Muscle of back (tissue), 13 donors: ENCODE results near the gene IFI44L. TPM values are rescaled to one million over a fixed set of nuclear protein-coding genes. Genes with fewer than 3 reads are reported as not detected.

Experiments used
- DNase-seq, 3 donors: peaks; one replicate each; pipeline versions ENCODE4 v3.0.0 to v3.0.0-alpha.2; 2013
- long read RNA-seq, 9 donors: transcript quantifications; one replicate each; lab custom pipeline, GENCODE V29; 2026
- polyA plus RNA-seq, 10 donors: library from polyadenylated mRNA; unstranded; fragments of 120-200 nt; gene quantifications; one replicate each; pipeline ENCODE4 v1.2.1, GENCODE V29; 2013; ENCODE audit not compliant: insufficient read length in 10 of 10

The IFI44L gene
- 1 to 10 TPM; 1.4 to 3.0 (median 2.4) TPM for polyA plus RNA-seq
- long read RNA-seq, donor 1, result 0 reads
- long read RNA-seq, donor 2, result 0 reads
- long read RNA-seq, donor 3, result 0 reads
- long read RNA-seq, donor 4, result 0 reads
- long read RNA-seq, donor 5, result 0 reads
- long read RNA-seq, donor 6, full-length matches to known transcripts, result 1 of 1 reads
- long read RNA-seq, donor 6, partial matches to known transcripts, result 0 of 1 reads
- long read RNA-seq, donor 6, other reads (novel, unspliced or antisense), result 0 of 1 reads
- long read RNA-seq, donor 7, result 0 reads
- long read RNA-seq, donor 8, result 0 reads
- long read RNA-seq, donor 9, result 0 reads

DNA sequence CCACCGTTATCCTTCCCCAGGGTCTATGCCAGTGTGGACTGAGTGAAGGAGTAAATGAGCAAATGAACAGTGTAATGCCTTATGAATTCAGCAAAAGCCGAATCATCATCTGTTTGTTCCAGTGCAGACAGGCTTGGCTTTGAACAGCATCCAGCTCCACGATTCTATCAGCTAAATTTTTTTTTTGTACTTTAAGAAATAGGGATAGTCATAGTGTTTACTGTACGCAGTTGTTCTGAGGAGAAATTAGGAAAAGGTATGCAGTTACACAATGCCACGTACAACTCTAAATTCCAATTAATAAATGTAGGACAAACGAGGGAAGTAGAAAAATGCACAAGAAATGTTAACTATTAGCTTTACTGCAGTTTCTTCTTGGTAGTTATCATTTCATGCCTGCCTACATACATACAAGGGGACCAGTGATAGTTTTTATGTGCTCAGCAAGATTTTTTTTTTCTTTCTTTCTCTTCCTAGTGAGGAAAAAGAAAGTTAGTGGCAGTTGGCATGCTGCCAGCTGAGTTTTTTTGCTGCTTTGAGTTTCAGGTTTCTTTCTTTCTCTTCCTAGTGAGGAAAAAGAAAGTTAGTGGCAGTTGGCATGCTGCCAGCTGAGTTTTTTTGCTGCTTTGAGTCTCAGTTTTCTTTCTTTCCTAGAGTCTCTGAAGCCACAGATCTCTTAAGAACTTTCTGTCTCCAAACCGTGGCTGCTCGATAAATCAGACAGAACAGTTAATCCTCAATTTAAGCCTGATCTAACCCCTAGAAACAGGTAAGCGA is at the start of gene IFI44L:
IFI44L (plus strand) TSS at position 646 of the 777 bp plus-strand sequence. CDS start 7,468 bp downstream, outside the sequence.
- DNase-seq, result peak; percentile 28 to 73 (median 41)

DNA sequence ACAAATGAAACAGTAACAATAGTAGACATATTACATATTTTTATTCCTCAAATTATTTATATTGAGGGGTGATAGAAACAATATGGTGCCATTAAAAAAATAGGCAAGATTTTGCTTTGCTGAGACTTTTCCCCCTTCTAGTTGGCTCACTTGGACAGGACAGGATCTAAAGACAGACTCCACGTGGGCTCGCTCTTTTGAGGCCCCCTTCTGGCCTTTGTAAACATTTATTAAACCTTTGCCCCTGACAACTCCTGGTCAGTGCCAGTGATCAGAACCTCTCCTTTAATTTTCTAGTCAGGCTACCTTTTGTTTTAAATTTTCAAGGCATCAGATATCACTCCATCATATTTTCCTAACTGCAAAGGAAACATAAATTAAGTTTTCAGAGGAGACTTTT is 49.7 kb upstream of the IFI44L start:
- DNase-seq, result no peak

DNA sequence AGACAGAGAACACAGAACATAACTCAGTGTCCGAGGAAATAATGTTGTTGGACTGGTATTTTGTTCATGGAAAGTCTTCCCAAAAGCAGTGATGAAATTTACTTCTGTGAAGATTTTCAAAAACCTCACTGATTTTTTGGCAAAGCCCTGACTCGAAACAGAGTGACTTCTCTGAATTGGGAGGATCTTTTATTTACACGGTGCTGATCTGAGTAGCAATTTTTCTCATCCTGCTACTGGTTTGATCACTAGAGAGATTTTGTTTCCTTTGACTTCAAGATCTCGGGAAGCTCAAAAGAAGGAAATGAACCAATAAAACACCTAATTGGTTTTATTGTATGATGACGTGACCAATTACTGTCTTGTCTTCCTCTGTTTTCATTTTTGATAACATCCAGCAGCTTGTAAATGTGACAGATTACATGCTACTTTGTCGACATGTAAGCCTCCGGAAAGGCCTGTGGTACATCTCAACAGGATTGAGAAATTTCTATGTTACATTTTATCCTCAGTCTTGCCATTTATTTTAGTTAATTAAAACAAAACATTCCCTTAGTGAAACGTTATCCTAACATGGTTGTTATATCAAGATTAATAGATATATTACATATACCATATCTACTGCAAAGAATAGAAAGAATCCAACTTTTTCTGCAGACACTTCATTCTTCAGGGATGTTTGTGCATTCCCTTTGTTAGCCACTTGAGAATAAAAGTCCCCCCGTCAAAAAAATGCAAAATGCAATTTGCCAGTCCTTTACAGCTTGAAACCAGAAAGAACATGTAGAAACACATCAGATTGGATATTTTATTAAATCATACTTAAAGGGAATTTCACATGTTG is 42.8 kb upstream of the IFI44L start:
- DNase-seq, result no peak

DNA sequence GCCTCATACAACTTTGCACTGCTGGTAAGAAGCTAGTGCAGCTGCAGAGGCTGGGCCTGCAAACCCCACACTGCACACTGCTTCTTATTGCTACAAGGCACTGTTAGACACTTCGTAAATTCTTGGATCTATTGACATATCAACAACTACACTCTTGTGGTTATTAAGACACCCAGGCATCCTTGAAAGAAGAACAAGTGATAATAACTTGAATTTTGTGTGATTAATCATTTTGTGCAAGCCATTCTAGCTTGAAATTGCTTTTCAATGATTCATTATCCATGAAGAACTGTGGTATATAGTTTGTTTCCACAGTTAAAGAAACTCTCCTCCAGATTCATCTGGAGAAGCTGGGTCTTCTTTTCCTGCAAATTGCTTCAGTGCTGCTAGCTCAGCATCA is 33.7 kb upstream of the IFI44L start:
- peak in 1 of 3 donors; percentile 75 for DNase-seq

DNA sequence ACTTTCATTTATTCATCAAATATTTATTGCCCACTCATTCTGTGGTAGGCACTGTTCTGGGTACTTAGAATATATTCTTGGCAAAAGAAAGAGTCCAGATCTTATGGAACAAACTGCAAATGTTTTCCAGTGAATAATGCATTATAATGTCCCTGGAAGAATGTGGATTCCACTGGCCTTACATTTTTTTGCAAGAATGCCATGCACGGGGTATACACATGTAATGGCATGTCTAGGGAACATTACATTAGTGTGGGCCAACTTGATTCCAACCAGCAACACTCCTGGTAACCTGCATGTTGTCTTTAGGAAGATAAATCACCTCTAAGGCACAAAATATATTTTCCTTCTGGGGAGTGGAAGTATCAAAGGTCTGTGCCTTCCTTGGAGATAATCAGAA is 33.0 kb upstream of the IFI44L start:
- DNase-seq, result no peak

DNA sequence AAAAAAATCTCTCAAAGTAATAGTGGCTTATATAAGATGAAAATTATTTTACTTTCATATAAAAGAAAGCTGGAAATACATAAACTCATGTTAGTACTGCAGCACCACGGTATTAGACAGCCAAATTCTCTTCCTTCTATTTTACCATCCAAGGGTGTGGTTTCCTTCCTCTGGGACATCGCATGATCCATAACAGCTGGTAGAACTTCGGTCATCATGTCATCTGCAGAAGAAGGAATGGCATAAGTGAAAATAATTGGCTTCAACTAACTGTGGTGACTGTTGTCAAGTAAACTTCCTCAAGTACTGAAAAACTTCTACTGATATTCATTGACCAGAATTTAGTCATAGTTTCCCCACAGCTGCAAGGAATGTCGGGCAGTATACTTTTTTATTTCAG is 28.3 kb upstream of the IFI44L start:
- DNase-seq, result peak in 1 of 3 donors; percentile 24

DNA sequence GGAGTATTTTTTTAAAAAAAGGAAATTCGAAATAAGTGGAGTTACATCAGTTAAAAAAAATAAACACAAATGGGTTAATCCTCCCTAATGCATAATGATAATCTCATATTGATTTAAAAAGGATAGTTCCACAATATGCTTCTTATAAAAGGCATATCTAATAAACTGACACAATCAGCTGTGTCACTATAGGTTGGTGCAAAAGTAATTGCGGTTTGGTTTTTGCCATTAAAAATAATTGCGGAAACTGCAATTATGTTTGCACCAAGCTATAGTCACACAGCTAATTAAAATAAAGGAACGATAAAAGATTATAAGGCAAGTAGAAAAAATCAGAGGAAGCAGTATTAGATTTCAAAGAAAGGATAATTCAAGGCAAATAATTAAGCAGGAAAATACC is 21.0 kb upstream of the IFI44L start:
- DNase-seq, result no peak

DNA sequence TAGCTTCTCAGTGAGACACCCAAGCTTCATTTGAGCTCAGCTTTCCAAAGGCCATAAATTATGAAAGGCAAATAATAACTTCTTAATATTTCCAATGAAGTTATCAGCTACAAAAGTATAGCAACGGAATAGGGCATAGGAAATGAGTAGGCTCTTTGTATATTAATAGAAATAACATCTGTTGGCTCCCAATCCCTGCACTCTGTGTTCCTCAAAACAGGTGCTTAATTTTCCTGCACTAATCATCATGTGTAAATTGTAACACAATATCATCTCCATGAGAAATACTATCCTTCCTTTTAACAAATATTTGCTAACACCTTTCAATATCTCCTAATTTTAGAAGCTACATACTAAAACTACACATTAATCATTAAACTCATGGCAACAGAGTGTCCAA is 19.2 kb upstream of the IFI44L start:
- DNase-seq, result no peak

DNA sequence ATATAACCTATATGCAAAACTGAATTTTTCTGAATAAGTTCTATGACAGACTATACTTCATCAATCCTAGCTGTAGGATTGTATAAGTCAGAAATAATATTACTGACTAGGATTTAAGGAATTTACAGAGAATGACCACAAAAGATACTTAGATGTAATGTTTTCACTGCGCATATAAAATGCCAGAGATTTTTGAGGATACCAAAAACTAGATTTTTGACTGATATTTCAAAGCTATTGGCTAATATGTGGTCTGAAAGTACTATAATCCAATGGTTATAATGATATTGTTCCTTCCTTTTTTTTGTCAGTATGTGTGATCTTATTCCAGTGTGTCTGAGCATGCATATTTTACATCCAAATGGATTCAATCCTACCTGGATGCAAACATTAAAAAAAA is 17.0 kb upstream of the IFI44L start:
- no peak for DNase-seq

DNA sequence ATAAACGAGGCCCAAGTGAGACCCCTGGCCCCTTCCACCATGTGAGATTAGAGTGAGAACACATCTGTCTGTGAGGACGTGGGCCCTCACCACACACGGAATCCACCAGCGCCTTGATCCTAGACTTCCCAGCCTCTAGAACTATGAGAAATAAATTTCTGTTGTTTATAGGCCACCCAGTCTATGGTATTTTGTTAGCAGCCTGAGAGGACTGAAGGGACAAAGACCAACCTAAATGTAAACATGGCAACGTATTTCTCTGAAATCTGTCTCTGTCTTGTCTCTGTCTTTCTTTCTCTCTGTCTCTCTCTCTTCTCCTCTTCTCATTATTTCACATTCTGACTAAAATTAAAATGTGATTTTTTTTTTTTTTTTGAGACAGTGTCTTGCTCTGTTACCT is 15.6 kb upstream of the IFI44L start:
- DNase-seq, result no peak

DNA sequence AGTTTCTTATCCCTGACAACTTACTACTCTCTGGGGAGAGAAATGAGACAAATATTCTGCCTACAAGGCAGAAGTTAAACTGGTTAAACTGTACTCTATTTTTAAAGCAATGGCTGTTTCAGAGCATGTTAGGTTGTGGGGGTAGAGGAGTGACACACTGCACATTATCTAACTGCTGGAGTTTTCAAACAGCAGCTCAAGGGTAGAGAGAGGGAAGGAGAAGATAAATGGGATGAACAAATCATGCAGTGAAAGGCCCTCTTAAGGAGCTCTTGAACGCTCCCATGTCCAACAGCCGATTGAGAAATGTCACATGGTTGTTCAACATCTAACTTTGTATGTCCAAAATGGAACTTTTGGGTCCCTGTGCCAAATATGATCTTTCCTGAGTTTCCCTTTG is 14.0 kb upstream of the IFI44L start:
- no peak for DNase-seq

DNA sequence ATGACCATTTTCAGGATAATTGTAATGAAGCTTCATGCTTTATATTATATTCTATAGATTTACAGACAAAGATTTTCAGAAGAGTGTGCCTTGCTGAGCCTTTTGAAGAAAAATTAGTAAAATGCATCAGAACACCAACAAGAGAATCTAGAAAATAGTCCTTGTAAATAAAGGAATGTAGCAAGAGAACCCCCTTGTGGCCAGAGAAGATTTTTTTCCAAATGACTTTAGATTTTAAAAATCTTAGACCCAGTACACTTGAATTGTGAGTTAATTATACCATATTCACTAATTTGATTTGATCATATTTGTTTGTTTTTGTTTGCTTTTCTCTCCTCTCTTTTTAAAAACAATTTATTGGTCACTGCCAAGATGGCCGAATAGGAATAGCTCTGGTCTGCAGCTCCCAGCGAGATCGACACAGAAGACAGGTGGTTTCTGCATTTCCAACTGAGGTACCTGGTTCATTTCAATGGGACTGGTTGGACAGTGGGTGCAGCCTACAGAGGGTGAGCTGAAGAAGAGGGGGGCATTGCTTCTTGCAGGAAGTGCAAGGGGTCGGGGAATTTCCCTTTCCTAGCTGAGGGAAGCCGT is 12.8 kb upstream of the IFI44L start:
- peak in 1 of 3 donors; percentile 45 for DNase-seq

DNA sequence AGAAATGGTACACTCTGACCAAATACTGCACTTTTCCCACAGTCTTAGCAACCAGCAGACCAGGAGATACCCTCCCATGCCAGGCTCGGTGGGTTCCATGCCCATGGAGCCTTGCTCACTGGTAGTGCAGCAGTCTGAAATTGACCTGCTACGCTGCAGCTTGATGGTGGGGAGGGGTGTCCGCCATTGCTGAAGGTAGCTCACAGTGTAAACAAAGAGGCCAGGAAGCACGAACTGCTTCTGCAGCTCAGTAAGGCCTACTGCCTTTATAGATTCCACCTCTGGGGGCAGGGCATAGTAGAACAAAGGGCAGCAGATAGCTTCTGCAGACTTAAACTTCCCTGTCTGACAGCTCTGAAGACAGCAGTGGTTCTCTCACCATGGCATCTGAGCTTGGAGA is 12.3 kb upstream of the IFI44L start:
- DNase-seq, result no peak

DNA sequence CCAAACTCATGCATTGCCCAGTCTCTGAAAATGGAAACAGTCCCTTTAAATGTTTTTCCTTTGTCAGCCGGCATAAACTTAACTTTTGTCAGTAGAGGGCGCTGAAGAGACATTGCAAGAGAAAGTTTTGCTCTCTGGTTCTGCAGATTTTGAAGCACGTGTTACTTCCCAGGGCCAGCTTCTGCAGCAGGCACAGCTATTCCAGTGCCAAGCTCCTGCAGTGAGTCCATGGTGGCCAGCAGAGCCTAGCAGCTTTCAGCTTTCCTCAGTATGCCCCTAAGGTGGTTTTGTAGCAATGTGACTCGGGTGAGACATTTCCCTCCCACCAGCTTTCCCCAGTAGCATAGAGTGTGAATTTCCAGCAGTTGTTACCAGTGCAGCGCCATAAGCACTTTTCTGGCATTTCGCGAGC is 2.6 kb upstream of the IFI44L start:
- peak; percentile 82 to 91 (median 85) for DNase-seq

DNA sequence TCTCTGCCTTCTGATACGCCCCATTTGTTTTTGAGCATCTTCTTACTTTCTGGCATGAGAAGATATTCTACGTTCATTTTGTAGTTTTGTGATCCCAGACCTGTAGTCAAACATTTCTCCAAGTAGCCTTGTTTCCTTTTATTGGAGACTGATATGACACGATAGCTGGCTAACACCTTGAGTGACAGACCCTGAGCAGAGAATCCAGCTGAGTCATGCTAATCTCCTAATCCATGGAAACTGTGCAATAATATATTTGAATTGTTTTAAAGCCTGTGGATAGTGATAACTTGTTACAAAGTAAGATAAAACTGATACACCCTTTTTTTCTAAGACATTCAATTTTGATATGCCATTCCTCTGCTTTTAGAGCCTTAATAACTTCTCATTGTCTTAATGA is 1.2 kb upstream of the IFI44L start:
- peak in 1 of 3 donors; percentile 14 for DNase-seq

DNA sequence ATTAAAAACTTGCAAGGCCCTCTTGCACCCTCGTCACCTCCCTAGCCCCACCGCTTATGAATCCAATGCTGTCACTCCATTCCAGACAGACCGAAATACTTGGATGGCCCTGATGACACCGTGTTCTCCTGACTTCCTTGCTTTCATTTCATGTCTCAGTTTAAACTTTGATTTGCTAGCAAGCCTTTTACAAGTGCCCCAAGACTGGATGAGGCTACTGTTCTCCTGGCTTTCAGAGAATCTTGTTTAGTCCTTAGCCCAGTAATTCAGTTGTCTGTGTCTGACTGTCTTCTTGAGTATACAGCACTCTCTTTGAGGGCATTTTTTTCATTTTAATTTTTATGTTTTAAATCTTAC is 824 bp upstream of the IFI44L start:
- no peak for DNase-seq

DNA sequence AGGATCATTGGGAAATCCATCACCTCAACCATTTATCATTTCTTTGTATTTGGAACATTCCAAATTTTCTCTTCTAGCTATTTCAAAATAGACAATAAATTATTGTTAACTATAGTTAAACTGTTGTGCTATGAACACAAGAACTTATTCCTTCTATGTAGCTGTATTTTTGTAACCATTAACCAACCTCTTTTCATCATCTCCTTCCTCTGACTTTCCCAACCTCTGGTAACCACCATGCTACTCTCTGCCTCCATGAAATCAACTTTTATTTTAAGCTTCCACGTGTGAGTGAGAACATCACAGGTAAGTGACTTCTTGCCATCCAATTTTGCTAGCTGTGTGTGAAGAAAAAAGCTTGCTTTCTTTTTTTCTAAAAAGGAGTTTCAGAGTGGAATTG is 418 bp downstream of the IFI44L start:
- DNase-seq, result peak in 1 of 3 donors; percentile 13

DNA sequence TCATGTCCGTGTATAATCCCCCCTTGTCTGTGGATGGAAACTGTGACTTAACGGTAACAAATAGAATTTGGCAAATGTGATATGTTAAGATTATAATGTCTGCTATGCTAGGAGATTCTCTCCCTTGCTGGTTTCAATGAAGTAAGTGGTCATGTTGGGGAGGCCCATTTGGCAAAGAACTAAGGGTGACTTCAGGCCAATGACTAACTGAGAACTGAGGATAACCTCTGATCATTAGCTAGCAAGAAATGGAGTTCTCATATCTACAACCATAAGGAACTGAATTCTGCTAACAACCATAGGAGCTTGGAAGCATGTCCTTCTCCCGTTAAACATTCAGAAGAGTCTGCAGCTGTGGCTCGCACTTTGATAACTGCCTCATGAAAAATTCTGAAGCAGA is 2.3 kb downstream of the IFI44L start:
- DNase-seq, result no peak

DNA sequence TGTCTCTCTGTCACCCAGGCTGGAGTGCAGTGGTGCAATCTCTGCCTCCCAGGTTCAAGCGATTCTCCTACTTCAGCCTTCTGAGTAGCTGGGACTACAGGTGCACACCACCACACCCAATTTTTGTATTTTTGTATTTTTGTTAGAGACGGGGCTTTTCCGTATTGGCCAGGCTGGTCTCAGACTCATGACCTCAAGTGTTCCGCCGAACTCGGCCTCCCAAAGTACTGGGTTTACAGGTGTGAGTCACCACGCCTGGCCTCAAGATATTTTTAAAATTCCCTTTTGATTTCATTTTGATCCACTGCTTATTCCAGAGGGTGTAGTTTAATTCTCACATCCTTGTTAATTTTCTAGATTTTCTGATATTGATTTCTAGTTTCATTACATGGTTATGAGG is 3.8 kb downstream of the IFI44L start:
- DNase-seq, result no peak

DNA sequence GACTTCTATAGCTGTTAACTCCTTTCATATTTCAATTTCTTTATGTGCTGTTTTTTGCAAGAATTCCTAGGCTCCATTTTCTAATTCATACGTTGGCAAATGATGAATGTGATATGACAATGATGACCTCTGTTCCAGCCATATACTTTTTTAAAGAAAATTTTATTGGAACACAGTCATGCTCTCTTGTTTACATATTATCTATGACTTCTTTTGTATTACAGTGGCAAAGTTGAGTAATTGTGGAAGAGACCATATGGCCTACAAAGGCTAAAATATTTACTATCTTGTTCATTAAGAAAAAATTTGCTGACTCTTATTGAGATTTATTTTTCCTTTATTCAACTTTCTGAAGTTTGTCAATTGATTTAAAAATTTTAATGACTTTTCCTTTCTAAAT is 7.1 kb downstream of the IFI44L start:
- no peak for DNase-seq

DNA sequence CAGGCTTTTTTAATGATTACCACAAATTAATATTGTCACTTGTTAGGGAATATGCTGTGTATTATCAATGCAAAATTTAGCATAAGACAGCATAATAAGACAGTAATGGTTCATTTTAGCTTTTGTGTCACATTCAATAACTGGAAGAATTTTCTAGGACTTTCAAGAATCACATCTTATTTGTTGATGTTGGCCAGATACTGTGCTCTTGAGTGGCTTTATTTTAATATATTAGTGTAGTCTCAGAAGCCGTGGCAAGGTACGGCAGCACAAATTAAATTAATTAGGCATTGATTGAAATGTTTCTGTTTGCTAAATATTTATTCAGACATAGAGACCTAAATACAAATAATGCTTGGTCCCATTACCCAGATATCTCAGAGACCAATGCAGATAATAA is 10.4 kb downstream of the IFI44L start:
- DNase-seq, result no peak

DNA sequence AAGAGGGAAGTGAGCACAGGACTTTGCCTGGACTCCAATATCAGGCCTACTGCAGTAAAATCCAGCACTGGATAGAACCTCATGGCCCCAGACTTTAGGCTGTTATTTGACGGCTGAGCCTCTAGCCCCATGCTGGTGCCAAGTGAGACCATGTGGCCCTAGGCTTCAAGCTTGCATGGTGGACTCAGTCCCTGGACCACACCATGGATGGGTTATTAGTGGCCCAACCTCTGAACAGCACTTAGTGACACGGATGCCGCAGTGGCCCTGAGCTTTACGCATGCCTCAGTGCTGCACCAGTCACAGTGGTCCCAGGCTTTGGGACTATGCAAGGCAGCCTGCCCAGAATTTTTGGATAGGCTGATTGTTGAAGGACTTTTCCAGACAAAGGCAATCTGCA is 13.0 kb downstream of the IFI44L start:
- no peak for DNase-seq
